ENCODE results near the gene SELP. TPM values are rescaled to one million over a fixed set of nuclear protein-coding genes. Genes with fewer than 3 reads are reported as not detected.

The SELP gene
- total and polyA plus RNA-seq, 2 of the 13 experiments (the other 11 are each of a cell fraction or from before 2014, with no cell fraction given) = 0.11 TPM; not detected in 1

DNA sequence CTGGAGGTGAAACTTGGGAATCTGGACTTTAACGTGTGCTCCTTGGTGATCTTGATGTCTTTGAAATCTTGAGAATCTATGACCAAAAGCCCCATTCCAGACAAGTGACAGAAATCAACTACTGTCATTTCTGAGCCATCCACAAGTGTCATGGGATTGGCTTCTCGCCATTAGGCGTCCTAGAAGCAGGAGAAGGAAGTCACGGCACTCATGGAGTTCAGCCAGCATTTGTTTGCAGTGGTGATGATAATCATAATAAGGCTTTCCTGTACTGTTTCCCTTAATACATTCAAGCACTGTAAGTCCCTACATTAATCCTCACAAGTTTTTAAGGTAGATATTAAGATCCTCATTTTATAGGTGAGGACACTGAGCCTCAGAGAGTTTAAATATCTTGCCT, 55.6 kb downstream of the SELP start:
- no peak for TF ChIP-seq ZNF556 (CRISPR knock-in tag; IDR thresholded peaks at IDR 0.05; ENCODE audit: borderline replicate concordance)
- TF ChIP-seq ZNF460 (CRISPR knock-in tag; IDR thresholded peaks at IDR 0.05; ENCODE audit: borderline replicate concordance) = no peak
- no peak for TF ChIP-seq BORCS8-MEF2B (CRISPR knock-in tag; IDR thresholded peaks at IDR 0.05)
- TF ChIP-seq, protein P1, sequence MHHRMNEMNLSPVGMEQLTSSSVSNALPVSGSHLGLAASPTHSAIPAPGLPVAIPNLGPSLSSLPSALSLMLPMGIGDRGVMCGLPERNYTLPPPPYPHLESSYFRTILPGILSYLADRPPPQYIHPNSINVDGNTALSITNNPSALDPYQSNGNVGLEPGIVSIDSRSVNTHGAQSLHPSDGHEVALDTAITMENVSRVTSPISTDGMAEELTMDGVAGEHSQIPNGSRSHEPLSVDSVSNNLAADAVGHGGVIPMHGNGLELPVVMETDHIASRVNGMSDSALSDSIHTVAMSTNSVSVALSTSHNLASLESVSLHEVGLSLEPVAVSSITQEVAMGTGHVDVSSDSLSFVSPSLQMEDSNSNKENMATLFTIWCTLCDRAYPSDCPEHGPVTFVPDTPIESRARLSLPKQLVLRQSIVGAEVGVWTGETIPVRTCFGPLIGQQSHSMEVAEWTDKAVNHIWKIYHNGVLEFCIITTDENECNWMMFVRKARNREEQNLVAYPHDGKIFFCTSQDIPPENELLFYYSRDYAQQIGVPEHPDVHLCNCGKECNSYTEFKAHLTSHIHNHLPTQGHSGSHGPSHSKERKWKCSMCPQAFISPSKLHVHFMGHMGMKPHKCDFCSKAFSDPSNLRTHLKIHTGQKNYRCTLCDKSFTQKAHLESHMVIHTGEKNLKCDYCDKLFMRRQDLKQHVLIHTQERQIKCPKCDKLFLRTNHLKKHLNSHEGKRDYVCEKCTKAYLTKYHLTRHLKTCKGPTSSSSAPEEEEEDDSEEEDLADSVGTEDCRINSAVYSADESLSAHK (CRISPR knock-in tag; IDR thresholded peaks at IDR 0.05; ENCODE audit: borderline replicate concordance) = no peak
- TF ChIP-seq GPN1 (CRISPR knock-in tag; IDR thresholded peaks at IDR 0.05; ENCODE audit: borderline replicate concordance) = no peak
- no peak for FAIRE-seq
- Histone ChIP-seq H3K9ac (ENCODE audit: insufficient read depth, low read depth, low read length) (no peak overlapping the region), H3K4me2 (ENCODE audit: low read depth, low read length) (no peak overlapping the region), H2AFZ (ENCODE audit: low read length) (no peak overlapping the region), H3K36me3 (replicated peaks in 1 of 2; ENCODE audit: control insufficient read depth in 1 of 2, insufficient read depth in 2 of 2, low read length in 2 of 2) (peaks cover 7 to 42% of the 10 kb centered on the region in 2 experiments; a peak in 4 of 5 replicates), H3K27ac (ENCODE audit: extremely low read length, insufficient read depth, low read length) (peak overlapping the region; percentile 48), H3K27me3 (ENCODE audit: control insufficient read depth in 1 of 2, insufficient read depth in 2 of 2, low read length in 2 of 2) (no peaks in the 10 kb centered on the region), H3K9me3 (ENCODE audit: low read length) (no peaks in the 10 kb centered on the region), H3K4me3 (replicated peaks in 1 of 3; ENCODE audit: insufficient read depth in 1 of 3, low read depth in 2 of 3, low read length in 3 of 3) (no peak overlapping the region), H3K79me2 (ENCODE audit: insufficient read depth, low read length) (peaks cover 79% of the 10 kb centered on the region), H3K4me1 (ENCODE audit: insufficient read depth, low read length) (peaks cover 100% of the 10 kb centered on the region), H4K20me1 (ENCODE audit: insufficient read depth, low read length) (no peaks in the 10 kb centered on the region)
- CTCF ChIA-PET (ENCODE audit: low intra/inter-chr PET ratio, low total read pairs) = no interaction called here
- POLR2A ChIA-PET = no interaction called here
- in situ Hi-C loops (cut with HindIII; ENCODE audit: extremely low pct_ligation_motif_present, low pct_unique_long_range_greater_than_20kb) = no loop called here
- no peak for ATAC-seq
- no TSS peak for BruUV-seq (replicated peaks)
- DNase-seq (ENCODE audit: low spot score) = no peak
- 75% methylated on average over 4 of the region's 4 CpGs for WGBS (ENCODE audit: low lambda C conversion rate)
- intact Hi-C loops (cut with micrococcal nuclease; ENCODE audit: unreplicated experiment) = no loop called here

DNA sequence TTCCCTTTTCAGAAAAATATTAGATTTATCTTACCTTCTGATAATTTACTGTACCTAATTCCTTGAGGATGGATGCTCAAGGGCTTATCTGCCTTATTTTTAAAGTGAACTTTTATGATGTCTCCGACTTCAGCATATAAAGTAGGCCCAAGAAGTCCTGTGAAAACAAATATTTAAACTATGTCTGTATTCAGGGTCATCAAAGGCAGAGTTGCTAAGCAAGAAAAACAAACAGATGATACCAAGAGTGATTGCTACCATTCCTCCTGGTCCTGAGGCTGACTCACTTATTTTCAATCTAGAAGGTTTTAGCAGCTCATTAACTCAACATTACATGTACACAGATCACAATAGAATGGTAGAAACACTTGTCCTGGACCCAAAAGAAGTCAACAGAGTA, 57.7 kb downstream of the SELP start:
- no peaks in the 10 kb centered on the region for H3K27me3 ChIP-seq (ENCODE audit: control insufficient read depth in 1 of 2, insufficient read depth in 2 of 2, low read length in 2 of 2)
- H3K9ac ChIP-seq (ENCODE audit: insufficient read depth, low read depth, low read length) = peak overlapping the region; percentile 70
- H2AFZ ChIP-seq (ENCODE audit: low read length) = no peak overlapping the region
- peak overlapping the region; percentile 96 for H3K27ac ChIP-seq (ENCODE audit: extremely low read length, insufficient read depth, low read length)
- ATAC-seq (peak; percentile 78), FAIRE-seq (no peak), DNase-seq (ENCODE audit: low spot score) (peak; percentile 90)
- no peaks in the 10 kb centered on the region for H3K9me3 ChIP-seq (ENCODE audit: low read length)
- no peak overlapping the region; a peak in 1 of 6 replicates for H3K4me3 ChIP-seq (replicated peaks in 1 of 3; ENCODE audit: insufficient read depth in 1 of 3, low read depth in 2 of 3, low read length in 3 of 3)
- CTCF ChIA-PET (ENCODE audit: low intra/inter-chr PET ratio, low total read pairs) = interaction anchor here (1.1 kb wide), 1 partner anchor 26 kb away, joined by 3 read pairs; no protein-coding TSS in a partner anchor
- 3% methylated on average over 1 of the region's 1 CpG for WGBS (ENCODE audit: low lambda C conversion rate)
- intact Hi-C loops (cut with micrococcal nuclease; ENCODE audit: unreplicated experiment) = loop anchor here (1.0 kb wide), 1 partner anchor 14 kb away; the partner anchor contains the start of gene F5
- no peaks in the 10 kb centered on the region for H4K20me1 ChIP-seq (ENCODE audit: insufficient read depth, low read length)
- POLR2A ChIA-PET = interaction anchor here (1.3 to 2.3 kb wide), 2 partner anchors 12 to 14 kb away, joined by 4 to 28 read pairs; partner anchors contain the start of gene F5
- H3K79me2 ChIP-seq (ENCODE audit: insufficient read depth, low read length) = peaks cover 66% of the 10 kb centered on the region
- in situ Hi-C loops (cut with HindIII; ENCODE audit: extremely low pct_ligation_motif_present, low pct_unique_long_range_greater_than_20kb) = no loop called here
- peak overlapping the region; percentile 30 for H3K4me2 ChIP-seq (ENCODE audit: low read depth, low read length)
- BruUV-seq (replicated peaks) = no TSS peak
- H3K4me1 ChIP-seq (ENCODE audit: insufficient read depth, low read length) = peaks cover 100% of the 10 kb centered on the region
- peaks cover 4 to 33% of the 10 kb centered on the region in 2 experiments; a peak in 4 of 5 replicates for H3K36me3 ChIP-seq (replicated peaks in 1 of 2; ENCODE audit: control insufficient read depth in 1 of 2, insufficient read depth in 2 of 2, low read length in 2 of 2)
- no peak for TF ChIP-seq MATR3 (CRISPR knock-in tag; IDR thresholded peaks at IDR 0.05)
- peak; percentile 86 for TF ChIP-seq FOSL2 (CRISPR knock-in tag; IDR thresholded peaks at IDR 0.05)
- no peak for TF ChIP-seq MAFF (IDR thresholded peaks at IDR 0.05; ENCODE audit: low read depth, low read length)
- no peak for TF ChIP-seq TCF12 (IDR thresholded peaks at IDR 0.05)
- TF ChIP-seq TCF12 (CRISPR knock-in tag; IDR thresholded peaks at IDR 0.05) = no peak
- TF ChIP-seq, protein P2, sequence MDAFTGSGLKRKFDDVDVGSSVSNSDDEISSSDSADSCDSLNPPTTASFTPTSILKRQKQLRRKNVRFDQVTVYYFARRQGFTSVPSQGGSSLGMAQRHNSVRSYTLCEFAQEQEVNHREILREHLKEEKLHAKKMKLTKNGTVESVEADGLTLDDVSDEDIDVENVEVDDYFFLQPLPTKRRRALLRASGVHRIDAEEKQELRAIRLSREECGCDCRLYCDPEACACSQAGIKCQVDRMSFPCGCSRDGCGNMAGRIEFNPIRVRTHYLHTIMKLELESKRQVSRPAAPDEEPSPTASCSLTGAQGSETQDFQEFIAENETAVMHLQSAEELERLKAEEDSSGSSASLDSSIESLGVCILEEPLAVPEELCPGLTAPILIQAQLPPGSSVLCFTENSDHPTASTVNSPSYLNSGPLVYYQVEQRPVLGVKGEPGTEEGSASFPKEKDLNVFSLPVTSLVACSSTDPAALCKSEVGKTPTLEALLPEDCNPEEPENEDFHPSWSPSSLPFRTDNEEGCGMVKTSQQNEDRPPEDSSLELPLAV (CRISPR knock-in tag; conservative IDR thresholded peaks at IDR 0.05; ENCODE audit: low read depth) = no peak

Measured in HepG2 (cell line).